Colonic mucosa (tissue), 4 donors: ENCODE results near the gene LRRN4CL. TPM values are rescaled to one million over a fixed set of nuclear protein-coding genes. Genes with fewer than 3 reads are reported as not detected.
"Not testable (repeated sequence)": the region's sequence is repeated elsewhere in the genome, so short reads cannot be mapped to it uniquely, and the experiment has no call there.

Source experiments
- DNase-seq: peaks from one replicate; pipeline ENCODE4 v3.0.0-alpha.2; 2020
- H3K27ac ChIP-seq: fragments of 200-600 bp; one replicate; pipeline ENCODE4 v1.8.0; 2021
- H3K27me3 ChIP-seq: fragments of 200-600 bp; one replicate; pipeline ENCODE4 v1.8.0; 2021
- H3K36me3 ChIP-seq: fragments of 200-600 bp; one replicate; pipeline ENCODE4 v1.8.0; 2021
- H3K4me1 ChIP-seq: fragments of 200-600 bp; one replicate; pipeline ENCODE4 v1.8.0; 2021; ENCODE audit warnings: mild to moderate bottlenecking
- H3K4me3 ChIP-seq: fragments of 200-600 bp; one replicate; pipeline ENCODE4 v1.8.0; 2021
- H3K9ac ChIP-seq, 2 donors: one replicate each; pipeline ENCODE4 v1.7.0; 2013; ENCODE audit warnings: control low read depth in 2 of 2, low read depth in 2 of 2, low read length in 2 of 2
- H3K9me3 ChIP-seq: fragments of 200-600 bp; one replicate; pipeline ENCODE4 v1.8.0; 2021
- intact Hi-C: fragments of 100-400 bp; cut with DNase I; formaldehyde crosslinking; loops from one replicate; pipeline ENCODE4 v1.14.1; 2022
- total RNA-seq, 2 donors: library from RNA; stranded (reverse); fragmentation: NEBNext Ultra II Directional in 1 of 2; extraction: Animal tissue kit (Norgen Biotek cat#: 25700) in 1 of 2; gene quantifications; one replicate each; pipeline ENCODE4 v1.2.1, GENCODE V29; 2021
- TF ChIP-seq, protein P1 (sequence below): fragments of 200-600 bp; IDR thresholded peaks from one replicate; pipeline ENCODE4 v1.8.0; 2022; ENCODE audit warnings: antibody characterized with exemption, mild to moderate bottlenecking
- donor health status: healthy.
- donor health status: DM: no; HTN: no; CAD: no.
- donor health status: DM: no; HTN: no; CAD: no.

Gene LRRN4CL
- total RNA-seq, 2 donors from 2014 or later: 0.82 to 3.3 TPM

DNA sequence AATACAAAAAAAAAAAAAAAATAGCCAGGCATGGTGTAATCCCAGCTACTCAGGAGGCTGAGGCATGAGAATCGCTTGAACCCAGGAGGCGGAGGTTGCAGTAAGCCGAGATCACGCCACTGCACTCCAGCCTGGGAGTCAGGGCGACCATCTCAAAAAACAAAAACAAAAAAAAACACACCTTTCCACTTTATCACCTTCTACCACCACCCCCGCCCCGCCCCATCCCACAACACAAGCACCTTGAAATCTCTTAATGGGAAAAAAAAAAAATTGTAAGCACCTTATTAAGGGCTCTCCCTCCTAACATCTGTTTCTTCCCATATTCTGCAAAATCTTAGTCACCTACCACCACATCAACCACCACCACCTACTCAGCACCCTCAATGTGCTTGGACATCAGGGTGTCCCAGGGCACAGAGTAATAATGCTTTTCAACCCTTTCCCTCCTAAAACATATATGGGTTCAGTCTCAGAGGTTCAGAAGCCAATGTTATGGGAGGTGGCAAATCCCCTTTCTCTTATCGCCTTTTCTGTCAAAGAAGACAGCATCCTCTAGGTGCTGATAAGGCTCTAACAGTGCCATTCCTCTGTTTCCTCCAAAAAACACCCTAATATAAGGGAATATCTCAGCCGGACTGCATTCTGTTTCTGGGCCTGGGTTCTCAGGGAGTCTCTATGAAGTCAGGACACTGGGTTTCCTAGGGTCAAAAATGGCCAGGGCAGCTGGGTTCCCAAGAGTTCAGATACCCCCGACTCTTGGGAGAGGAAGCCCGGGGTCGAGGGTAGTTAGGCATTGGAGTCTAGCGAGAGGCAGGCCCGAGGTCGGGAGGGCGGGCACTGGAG is 36.9 kb downstream of the LRRN4CL start:
- Histone ChIP-seq H3K9ac (peak overlapping the region; percentile 94 to 98), H3K27ac (peak overlapping the region; percentile 92), H3K36me3 (no peaks in the 10 kb centered on the region), H3K4me3 (peak overlapping the region; percentile 96), H3K27me3 (no peaks in the 10 kb centered on the region), H3K9me3 (no peaks in the 10 kb centered on the region), H3K4me1 (peaks cover 9% of the 10 kb centered on the region)
- DNase-seq: no peak
- TF ChIP-seq, protein P1, sequence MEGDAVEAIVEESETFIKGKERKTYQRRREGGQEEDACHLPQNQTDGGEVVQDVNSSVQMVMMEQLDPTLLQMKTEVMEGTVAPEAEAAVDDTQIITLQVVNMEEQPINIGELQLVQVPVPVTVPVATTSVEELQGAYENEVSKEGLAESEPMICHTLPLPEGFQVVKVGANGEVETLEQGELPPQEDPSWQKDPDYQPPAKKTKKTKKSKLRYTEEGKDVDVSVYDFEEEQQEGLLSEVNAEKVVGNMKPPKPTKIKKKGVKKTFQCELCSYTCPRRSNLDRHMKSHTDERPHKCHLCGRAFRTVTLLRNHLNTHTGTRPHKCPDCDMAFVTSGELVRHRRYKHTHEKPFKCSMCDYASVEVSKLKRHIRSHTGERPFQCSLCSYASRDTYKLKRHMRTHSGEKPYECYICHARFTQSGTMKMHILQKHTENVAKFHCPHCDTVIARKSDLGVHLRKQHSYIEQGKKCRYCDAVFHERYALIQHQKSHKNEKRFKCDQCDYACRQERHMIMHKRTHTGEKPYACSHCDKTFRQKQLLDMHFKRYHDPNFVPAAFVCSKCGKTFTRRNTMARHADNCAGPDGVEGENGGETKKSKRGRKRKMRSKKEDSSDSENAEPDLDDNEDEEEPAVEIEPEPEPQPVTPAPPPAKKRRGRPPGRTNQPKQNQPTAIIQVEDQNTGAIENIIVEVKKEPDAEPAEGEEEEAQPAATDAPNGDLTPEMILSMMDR: no peak
- intact Hi-C loops: no loop called here

DNA sequence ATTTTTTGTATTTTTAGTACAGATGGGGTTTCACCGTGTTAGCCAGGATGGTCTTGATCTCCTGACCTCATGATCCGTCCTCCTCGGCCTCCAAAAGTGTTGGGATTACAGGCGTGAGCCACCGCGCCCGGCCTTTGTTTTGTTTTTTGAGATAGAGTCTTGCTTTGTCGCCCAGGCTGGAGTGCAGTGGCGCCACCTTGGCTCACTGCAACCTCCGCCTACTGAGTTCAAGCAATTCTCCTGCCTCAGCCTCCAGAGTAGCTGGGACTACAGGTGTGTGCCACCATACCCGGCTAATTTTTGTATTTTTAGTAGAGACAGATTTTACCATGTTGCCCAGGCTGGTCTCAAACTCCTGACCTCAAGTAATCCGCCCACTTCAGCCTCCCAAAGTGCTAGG is 39.0 kb downstream of the LRRN4CL start:
- H3K27ac ChIP-seq, H3K9me3 ChIP-seq, H3K4me3 ChIP-seq, H3K36me3 ChIP-seq, H3K27me3 ChIP-seq, intact Hi-C loops, H3K9ac ChIP-seq, DNase-seq: not testable (repeated sequence)
- peaks cover 16% of the 10 kb centered on the region for H3K4me1 ChIP-seq

DNA sequence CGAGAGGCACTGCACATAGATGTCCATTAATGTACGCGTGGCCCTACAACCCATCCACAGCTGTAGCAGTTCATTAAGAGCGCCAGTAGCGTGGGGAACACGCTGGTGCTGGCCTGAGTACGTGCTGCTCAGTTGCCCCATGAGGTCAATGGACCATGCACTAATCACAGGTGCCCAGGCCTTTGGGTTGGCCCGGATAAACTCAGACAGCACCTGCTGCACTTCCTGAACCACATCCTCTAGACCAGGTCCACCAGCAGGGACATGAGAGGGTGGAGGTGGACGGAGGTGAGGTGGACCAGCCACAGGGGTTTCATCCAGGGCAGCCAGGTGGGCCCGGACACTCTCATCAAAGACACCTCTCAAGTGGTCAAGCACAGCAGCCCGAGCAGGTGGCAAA is 39.8 kb downstream of the LRRN4CL start:
- H3K9ac ChIP-seq: no peak overlapping the region
- peaks cover 20% of the 10 kb centered on the region for H3K4me1 ChIP-seq
- no peak for DNase-seq
- no peaks in the 10 kb centered on the region for H3K27me3 ChIP-seq
- H3K9me3 ChIP-seq: no peaks in the 10 kb centered on the region
- no peaks in the 10 kb centered on the region for H3K36me3 ChIP-seq
- no peak overlapping the region for H3K4me3 ChIP-seq
- TF ChIP-seq, protein P1: no peak
- no peak overlapping the region for H3K27ac ChIP-seq
- intact Hi-C loops: no loop called here

DNA sequence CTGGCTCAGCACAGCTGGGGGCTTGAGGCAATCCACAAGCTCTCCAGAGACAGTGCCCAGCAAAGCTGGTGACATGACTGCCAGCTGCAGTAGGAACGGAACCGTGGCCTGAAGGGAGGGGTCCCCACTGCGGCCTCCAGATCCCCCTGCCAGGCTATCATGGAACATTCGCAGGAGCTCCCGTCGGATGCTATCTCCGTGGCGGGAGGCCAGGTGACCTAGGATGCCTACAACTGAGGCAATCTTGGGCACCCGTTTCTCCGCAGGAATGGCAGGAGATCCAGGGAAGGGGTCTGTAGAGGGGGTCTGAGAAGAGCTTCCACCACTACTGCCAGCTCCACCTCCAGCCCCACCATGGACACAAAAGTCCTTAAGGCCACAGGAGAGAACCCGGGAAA is 40.4 kb downstream of the LRRN4CL start:
- no peaks in the 10 kb centered on the region for H3K27me3 ChIP-seq
- H3K4me1 ChIP-seq: peaks cover 20% of the 10 kb centered on the region
- no peak overlapping the region for H3K4me3 ChIP-seq
- no peak overlapping the region for H3K9ac ChIP-seq
- H3K36me3 ChIP-seq: no peaks in the 10 kb centered on the region
- H3K9me3 ChIP-seq: no peaks in the 10 kb centered on the region
- TF ChIP-seq, protein P1: no peak
- H3K27ac ChIP-seq: no peak overlapping the region
- no peak for DNase-seq
- intact Hi-C loops: no loop called here

DNA sequence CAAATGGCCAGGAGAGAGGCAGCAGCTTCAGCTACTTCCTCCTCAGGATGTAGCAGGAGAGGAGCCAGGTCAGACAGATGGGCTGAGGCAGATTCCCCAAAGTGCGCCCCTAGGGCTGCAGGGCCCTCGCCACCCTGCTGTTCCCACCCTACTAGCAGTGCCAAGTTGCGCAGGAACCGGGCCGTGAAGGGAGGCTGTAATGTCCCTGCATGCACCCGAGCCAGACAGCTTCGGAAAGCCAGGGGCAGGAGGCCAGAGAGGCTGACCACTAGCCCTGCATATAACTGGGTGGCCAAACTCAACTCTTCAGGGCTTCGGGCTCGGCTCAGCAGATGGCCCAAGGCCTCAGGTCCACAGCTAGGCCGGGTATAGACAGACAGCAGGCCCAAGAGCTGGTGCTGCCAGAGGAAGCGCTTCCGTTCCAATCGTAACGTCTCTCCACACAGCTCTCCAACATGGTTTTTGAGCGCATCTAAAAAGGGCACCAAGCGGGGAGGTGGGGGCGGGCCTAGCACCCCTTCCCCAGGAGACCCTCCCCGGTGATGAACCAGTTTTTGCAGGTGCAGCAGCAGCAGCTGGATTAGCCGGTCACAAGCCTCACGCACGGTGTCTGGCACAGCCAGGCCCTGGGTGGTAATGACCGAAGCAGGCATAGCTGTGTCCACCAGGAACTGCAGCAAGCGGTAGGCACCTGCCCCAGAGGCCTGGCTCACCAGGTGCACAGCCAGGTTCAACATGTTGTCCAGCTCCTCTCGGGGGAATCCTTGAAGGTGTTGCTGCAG is 41.0 kb downstream of the LRRN4CL start:
- peaks cover 20% of the 10 kb centered on the region for H3K4me1 ChIP-seq
- no peak overlapping the region for H3K27ac ChIP-seq
- H3K9me3 ChIP-seq: no peaks in the 10 kb centered on the region
- no peak for DNase-seq
- H3K9ac ChIP-seq: no peak overlapping the region
- H3K27me3 ChIP-seq: no peaks in the 10 kb centered on the region
- intact Hi-C loops: no loop called here
- no peak overlapping the region for H3K4me3 ChIP-seq
- TF ChIP-seq, protein P1: no peak
- no peaks in the 10 kb centered on the region for H3K36me3 ChIP-seq
